ENCODE data around the gene LIMK2. TPM values are rescaled to one million over a fixed set of nuclear protein-coding genes. Genes with fewer than 3 reads are reported as not detected.

The LIMK2 gene
- total and polyA plus RNA-seq, 9 of the 15 experiments (the other 6 are each of a cell fraction or from before 2014, with no cell fraction given): 1.1 to 14.5 (median 8.5) TPM

DNA sequence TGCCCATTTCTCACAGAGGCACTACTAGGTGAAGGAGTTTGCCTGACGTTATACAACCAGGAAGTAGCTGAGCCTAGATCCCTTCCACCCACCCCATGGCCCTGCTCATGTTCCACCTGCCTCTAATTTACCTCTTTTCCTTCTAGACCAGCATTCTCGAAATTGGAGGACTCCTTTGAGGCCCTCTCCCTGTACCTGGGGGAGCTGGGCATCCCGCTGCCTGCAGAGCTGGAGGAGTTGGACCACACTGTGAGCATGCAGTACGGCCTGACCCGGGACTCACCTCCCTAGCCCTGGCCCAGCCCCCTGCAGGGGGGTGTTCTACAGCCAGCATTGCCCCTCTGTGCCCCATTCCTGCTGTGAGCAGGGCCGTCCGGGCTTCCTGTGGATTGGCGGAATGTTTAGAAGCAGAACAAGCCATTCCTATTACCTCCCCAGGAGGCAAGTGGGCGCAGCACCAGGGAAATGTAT lies 66.1 kb downstream of the LIMK2 start (continued):
- TF ChIP-seq, protein P1, sequence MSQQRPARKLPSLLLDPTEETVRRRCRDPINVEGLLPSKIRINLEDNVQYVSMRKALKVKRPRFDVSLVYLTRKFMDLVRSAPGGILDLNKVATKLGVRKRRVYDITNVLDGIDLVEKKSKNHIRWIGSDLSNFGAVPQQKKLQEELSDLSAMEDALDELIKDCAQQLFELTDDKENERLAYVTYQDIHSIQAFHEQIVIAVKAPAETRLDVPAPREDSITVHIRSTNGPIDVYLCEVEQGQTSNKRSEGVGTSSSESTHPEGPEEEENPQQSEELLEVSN (IDR thresholded peaks at IDR 0.05; ENCODE audit: borderline replicate concordance in 1 of 2, extremely low read depth in 1 of 2, insufficient read depth in 1 of 2, insufficient read length in 1 of 2, low read depth in 1 of 2, low read length in 1 of 2, poor library complexity in 1 of 2, severe bottlenecking in 1 of 2): no peak
- no peak for TF ChIP-seq DACH1 (IDR thresholded peaks at IDR 0.05; ENCODE audit: partially characterized antibody)

DNA sequence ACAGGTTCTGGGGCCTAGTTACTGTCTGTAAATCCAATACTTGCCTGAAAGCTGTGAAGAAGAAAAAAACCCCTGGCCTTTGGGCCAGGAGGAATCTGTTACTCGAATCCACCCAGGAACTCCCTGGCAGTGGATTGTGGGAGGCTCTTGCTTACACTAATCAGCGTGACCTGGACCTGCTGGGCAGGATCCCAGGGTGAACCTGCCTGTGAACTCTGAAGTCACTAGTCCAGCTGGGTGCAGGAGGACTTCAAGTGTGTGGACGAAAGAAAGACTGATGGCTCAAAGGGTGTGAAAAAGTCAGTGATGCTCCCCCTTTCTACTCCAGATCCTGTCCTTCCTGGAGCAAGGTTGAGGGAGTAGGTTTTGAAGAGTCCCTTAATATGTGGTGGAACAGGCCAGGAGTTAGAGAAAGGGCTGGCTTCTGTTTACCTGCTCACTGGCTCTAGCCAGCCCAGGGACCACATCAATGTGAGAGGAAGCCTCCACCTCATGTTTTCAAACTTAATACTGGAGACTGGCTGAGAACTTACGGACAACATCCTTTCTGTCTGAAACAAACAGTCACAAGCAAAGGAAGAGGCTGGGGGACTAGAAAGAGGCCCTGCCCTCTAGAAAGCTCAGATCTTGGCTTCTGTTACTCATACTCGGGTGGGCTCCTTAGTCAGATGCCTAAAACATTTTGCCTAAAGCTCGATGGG lies 66.7 kb downstream of the LIMK2 start:
- H3K4me1 ChIP-seq (replicated peaks in 1 of 2; ENCODE audit: control insufficient read depth in 2 of 2, insufficient read depth in 2 of 2, low read length in 2 of 2): 0 out of 5 replicates have a peak, but pooled peaks cover 0 to 2% of the 10 kb centered on the region in 2 experiments
- H3K27me3 ChIP-seq (ENCODE audit: control insufficient read depth in 2 of 2, insufficient read depth in 2 of 2, low read length in 2 of 2): no peaks in the 10 kb centered on the region
- H3K36me3 ChIP-seq (ENCODE audit: control insufficient read depth, insufficient read depth, low read length): peaks cover 14% of the 10 kb centered on the region; the same call in 2 of the 3 replicates
- DNase-seq (ENCODE audit: extremely low read depth in 1 of 4, low spot score in 3 of 4) (no peak), ATAC-seq (no peak), FAIRE-seq (no peak)
- CTCF ChIA-PET (ENCODE audit: low intra/inter-chr PET ratio): no interaction called here
- no peak overlapping the region for H2AFZ ChIP-seq (ENCODE audit: low read depth, low read length)
- no peak overlapping the region for H3K9ac ChIP-seq (ENCODE audit: insufficient read depth in 1 of 2, low read depth in 2 of 2, low read length in 2 of 2)
- 67% methylated on average over 4 of the region's 6 CpGs for WGBS (ENCODE audit: insufficient coverage, low coverage, missing lambda C conversion rate)
- BruUV-seq (replicated peaks): no TSS peak
- no peaks in the 10 kb centered on the region for H3K9me3 ChIP-seq (replicated peaks; ENCODE audit: control insufficient read depth, insufficient read depth, low read depth, low read length)
- no peak overlapping the region for H3K27ac ChIP-seq (ENCODE audit: extremely low read depth, low read depth, low read length)
- intact Hi-C loops (cut with micrococcal nuclease) (no loop called here), in situ Hi-C loops (cut with MboI) (no loop called here)
- no peaks in the 10 kb centered on the region for H3K79me2 ChIP-seq (ENCODE audit: control insufficient read depth, insufficient read depth, low read length)
- POLR2A ChIA-PET: interaction anchor here (0.9 to 1.5 kb wide), 3 partner anchors 8 to 18 kb away, joined by 3 to 7 read pairs (median 4); no protein-coding TSS in a partner anchor
- no peaks in the 10 kb centered on the region for H4K20me1 ChIP-seq (replicated peaks; ENCODE audit: control insufficient read depth, insufficient read depth, low read length)
- H3K4me3 ChIP-seq: no peak overlapping the region
- H3K9me1 ChIP-seq (ENCODE audit: control insufficient read depth, insufficient read depth, low read length): no peaks in the 10 kb centered on the region
- H3K4me2 ChIP-seq (ENCODE audit: insufficient read depth, low read length): no peak overlapping the region
- TF ChIP-seq ZNF232 (CRISPR knock-in tag; IDR thresholded peaks at IDR 0.05): no peak
- TF ChIP-seq, protein P2, sequence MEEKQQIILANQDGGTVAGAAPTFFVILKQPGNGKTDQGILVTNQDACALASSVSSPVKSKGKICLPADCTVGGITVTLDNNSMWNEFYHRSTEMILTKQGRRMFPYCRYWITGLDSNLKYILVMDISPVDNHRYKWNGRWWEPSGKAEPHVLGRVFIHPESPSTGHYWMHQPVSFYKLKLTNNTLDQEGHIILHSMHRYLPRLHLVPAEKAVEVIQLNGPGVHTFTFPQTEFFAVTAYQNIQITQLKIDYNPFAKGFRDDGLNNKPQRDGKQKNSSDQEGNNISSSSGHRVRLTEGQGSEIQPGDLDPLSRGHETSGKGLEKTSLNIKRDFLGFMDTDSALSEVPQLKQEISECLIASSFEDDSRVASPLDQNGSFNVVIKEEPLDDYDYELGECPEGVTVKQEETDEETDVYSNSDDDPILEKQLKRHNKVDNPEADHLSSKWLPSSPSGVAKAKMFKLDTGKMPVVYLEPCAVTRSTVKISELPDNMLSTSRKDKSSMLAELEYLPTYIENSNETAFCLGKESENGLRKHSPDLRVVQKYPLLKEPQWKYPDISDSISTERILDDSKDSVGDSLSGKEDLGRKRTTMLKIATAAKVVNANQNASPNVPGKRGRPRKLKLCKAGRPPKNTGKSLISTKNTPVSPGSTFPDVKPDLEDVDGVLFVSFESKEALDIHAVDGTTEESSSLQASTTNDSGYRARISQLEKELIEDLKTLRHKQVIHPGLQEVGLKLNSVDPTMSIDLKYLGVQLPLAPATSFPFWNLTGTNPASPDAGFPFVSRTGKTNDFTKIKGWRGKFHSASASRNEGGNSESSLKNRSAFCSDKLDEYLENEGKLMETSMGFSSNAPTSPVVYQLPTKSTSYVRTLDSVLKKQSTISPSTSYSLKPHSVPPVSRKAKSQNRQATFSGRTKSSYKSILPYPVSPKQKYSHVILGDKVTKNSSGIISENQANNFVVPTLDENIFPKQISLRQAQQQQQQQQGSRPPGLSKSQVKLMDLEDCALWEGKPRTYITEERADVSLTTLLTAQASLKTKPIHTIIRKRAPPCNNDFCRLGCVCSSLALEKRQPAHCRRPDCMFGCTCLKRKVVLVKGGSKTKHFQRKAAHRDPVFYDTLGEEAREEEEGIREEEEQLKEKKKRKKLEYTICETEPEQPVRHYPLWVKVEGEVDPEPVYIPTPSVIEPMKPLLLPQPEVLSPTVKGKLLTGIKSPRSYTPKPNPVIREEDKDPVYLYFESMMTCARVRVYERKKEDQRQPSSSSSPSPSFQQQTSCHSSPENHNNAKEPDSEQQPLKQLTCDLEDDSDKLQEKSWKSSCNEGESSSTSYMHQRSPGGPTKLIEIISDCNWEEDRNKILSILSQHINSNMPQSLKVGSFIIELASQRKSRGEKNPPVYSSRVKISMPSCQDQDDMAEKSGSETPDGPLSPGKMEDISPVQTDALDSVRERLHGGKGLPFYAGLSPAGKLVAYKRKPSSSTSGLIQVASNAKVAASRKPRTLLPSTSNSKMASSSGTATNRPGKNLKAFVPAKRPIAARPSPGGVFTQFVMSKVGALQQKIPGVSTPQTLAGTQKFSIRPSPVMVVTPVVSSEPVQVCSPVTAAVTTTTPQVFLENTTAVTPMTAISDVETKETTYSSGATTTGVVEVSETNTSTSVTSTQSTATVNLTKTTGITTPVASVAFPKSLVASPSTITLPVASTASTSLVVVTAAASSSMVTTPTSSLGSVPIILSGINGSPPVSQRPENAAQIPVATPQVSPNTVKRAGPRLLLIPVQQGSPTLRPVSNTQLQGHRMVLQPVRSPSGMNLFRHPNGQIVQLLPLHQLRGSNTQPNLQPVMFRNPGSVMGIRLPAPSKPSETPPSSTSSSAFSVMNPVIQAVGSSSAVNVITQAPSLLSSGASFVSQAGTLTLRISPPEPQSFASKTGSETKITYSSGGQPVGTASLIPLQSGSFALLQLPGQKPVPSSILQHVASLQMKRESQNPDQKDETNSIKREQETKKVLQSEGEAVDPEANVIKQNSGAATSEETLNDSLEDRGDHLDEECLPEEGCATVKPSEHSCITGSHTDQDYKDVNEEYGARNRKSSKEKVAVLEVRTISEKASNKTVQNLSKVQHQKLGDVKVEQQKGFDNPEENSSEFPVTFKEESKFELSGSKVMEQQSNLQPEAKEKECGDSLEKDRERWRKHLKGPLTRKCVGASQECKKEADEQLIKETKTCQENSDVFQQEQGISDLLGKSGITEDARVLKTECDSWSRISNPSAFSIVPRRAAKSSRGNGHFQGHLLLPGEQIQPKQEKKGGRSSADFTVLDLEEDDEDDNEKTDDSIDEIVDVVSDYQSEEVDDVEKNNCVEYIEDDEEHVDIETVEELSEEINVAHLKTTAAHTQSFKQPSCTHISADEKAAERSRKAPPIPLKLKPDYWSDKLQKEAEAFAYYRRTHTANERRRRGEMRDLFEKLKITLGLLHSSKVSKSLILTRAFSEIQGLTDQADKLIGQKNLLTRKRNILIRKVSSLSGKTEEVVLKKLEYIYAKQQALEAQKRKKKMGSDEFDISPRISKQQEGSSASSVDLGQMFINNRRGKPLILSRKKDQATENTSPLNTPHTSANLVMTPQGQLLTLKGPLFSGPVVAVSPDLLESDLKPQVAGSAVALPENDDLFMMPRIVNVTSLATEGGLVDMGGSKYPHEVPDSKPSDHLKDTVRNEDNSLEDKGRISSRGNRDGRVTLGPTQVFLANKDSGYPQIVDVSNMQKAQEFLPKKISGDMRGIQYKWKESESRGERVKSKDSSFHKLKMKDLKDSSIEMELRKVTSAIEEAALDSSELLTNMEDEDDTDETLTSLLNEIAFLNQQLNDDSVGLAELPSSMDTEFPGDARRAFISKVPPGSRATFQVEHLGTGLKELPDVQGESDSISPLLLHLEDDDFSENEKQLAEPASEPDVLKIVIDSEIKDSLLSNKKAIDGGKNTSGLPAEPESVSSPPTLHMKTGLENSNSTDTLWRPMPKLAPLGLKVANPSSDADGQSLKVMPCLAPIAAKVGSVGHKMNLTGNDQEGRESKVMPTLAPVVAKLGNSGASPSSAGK (IDR thresholded peaks at IDR 0.05): no peak
- TF ChIP-seq FOXM1 (IDR thresholded peaks at IDR 0.05; ENCODE audit: low read depth): no peak
- no peak for TF ChIP-seq FOXM1 (CRISPR knock-in tag; IDR thresholded peaks at IDR 0.05; ENCODE audit: low read depth)
- TF ChIP-seq NR1H2 (CRISPR knock-in tag; IDR thresholded peaks at IDR 0.05): no peak

Data from K562 (cell line).